K562 (cell line): ENCODE results near the gene POMGNT1. TPM values are rescaled to one million over a fixed set of nuclear protein-coding genes. Genes with fewer than 3 reads are reported as not detected.

Experiments used
- ATAC-seq: fragments of 200-7000 bp; cut with Tn5 transposase; 3 replicates; pipeline ENCODE4 v1.9.1; 2020; ENCODE audit warnings: moderate library complexity
- BruUV-seq: library from RNA; stranded (reverse); fragments of 400-500 nt; replicated peaks from 2 replicates; lab custom pipeline; 2021; lab: Mats Ljungman, UMichigan
- CTCF ChIA-PET: fragments of 300-600 bp; formaldehyde crosslinking; extraction: SDS; loops from one replicate; lab custom pipeline; 2021; ENCODE audit warnings: low intra/inter-chr PET ratio; lab: Yijun Ruan, JAX
- POLR2A ChIA-PET: fragments of 300-600, 350-650 bp; sonication (Branson Sonifier 250); formaldehyde crosslinking; extraction: SDS; loops from one replicate; lab custom pipeline; 2021; ENCODE audit warnings: antibody characterized with exemption, inconsistent platforms; lab: Yijun Ruan, JAX
- DNase-seq, 4 experiments: peaks; one replicate each; pipeline versions ENCODE4 v3.0.0 to v3.0.0-alpha.2; 2011 to 2018; ENCODE audit warnings: low spot score in 3 of 4, mixed read lengths in 3 of 4; ENCODE audit errors: extremely low read depth in 1 of 4
- FAIRE-seq: peaks from 2 replicates; lab custom pipeline; 2011; peaks lifted over from hg19 to GRCh38; lab: Jason Lieb, UNC
- H2AFZ ChIP-seq: 2 replicates; pipeline ENCODE4 v1.6.0; 2011; ENCODE audit warnings: low read depth, low read length, control low read depth, inconsistent platforms
- H3K27ac ChIP-seq: fragments of 200-600 bp; 3 replicates; pipeline ENCODE4 v1.8.0; 2011; ENCODE audit warnings: low read depth, mild to moderate bottlenecking, control low read depth, inconsistent platforms, low read length, moderate library complexity, mixed read lengths; ENCODE audit errors: extremely low read depth
- H3K27me3 ChIP-seq, 2 experiments: fragments of 300-600 bp in 1 of 2; 2 replicates in 1 of 2; 3 replicates in 1 of 2; pipeline versions ENCODE4 v1.6.0 to v1.8.0; 2011; ENCODE audit warnings: inconsistent platforms in 2 of 2, low read length in 2 of 2, mild to moderate bottlenecking in 1 of 2, mixed read lengths in 1 of 2, moderate library complexity in 1 of 2; ENCODE audit not compliant: control insufficient read depth in 2 of 2, insufficient read depth in 2 of 2
- H3K36me3 ChIP-seq: fragments of 300-600 bp; 3 replicates; pipeline ENCODE4 v1.8.0; 2011; ENCODE audit warnings: mild to moderate bottlenecking, low read length, inconsistent platforms; ENCODE audit not compliant: control insufficient read depth, insufficient read depth
- H3K4me1 ChIP-seq, 2 experiments: fragments of 200-600 bp in 1 of 2; replicated peaks in 1 of 2; 2 replicates in 1 of 2; 3 replicates in 1 of 2; pipeline versions ENCODE4 v1.5.1 to v1.8.0; 2011; ENCODE audit warnings: inconsistent platforms in 2 of 2, low read length in 2 of 2, mild to moderate bottlenecking in 1 of 2, mixed read lengths in 1 of 2, moderate library complexity in 1 of 2; ENCODE audit not compliant: control insufficient read depth in 2 of 2, insufficient read depth in 2 of 2
- H3K4me2 ChIP-seq: 2 replicates; pipeline ENCODE4 v1.6.1; 2011; ENCODE audit warnings: low read length, control low read depth, inconsistent platforms, mixed read lengths; ENCODE audit not compliant: insufficient read depth
- H3K4me3 ChIP-seq: fragments of 200-600 bp; sonication (generic), shearing (Covaris generic); 2 replicates; pipeline ENCODE4 v1.5.1; 2016; ENCODE audit warnings: control low read depth, inconsistent platforms
- H3K79me2 ChIP-seq: fragments of 200-600 bp; 3 replicates; pipeline ENCODE4 v1.8.0; 2011; ENCODE audit warnings: low read length, inconsistent platforms; ENCODE audit not compliant: control insufficient read depth, insufficient read depth
- H3K9ac ChIP-seq, 2 experiments: 2 replicates each; pipeline versions ENCODE4 v1.6.0 to v1.6.1; 2011; ENCODE audit warnings: low read depth in 2 of 2, low read length in 2 of 2, control low read depth in 1 of 2, inconsistent platforms in 1 of 2, mild to moderate bottlenecking in 1 of 2, mixed read lengths in 1 of 2; ENCODE audit not compliant: insufficient read depth in 1 of 2
- H3K9me1 ChIP-seq: one replicate; pipeline ENCODE4 v1.6.0; 2011; ENCODE audit warnings: inconsistent platforms, mild to moderate bottlenecking, low read length, moderate library complexity; ENCODE audit not compliant: control insufficient read depth, insufficient read depth
- H3K9me3 ChIP-seq: replicated peaks from 2 replicates; pipeline ENCODE4 v1.5.1; 2011; ENCODE audit warnings: low read depth, low read length, inconsistent platforms; ENCODE audit not compliant: control insufficient read depth, insufficient read depth
- H4K20me1 ChIP-seq: replicated peaks from 2 replicates; pipeline ENCODE4 v1.6.1; 2011; ENCODE audit warnings: low read length, inconsistent platforms, mixed read lengths; ENCODE audit not compliant: control insufficient read depth, insufficient read depth
- ARID2 ChIP-seq: fragments of 450-650 bp; IDR thresholded peaks from 2 replicates; pipeline ENCODE4 v1.6.1; 2017; ENCODE audit warnings: antibody characterized with exemption, mild to moderate bottlenecking
- EP400 ChIP-seq: fragments of 450-650 bp; IDR thresholded peaks from 2 replicates; pipeline ENCODE4 v1.6.1; 2017; ENCODE audit warnings: antibody characterized with exemption, mild to moderate bottlenecking, moderate library complexity
- PRMT5 ChIP-seq: sonication (generic); formaldehyde crosslinking; IDR thresholded peaks from 2 replicates; pipeline ENCODE4 v1.5.0; 2020; ENCODE audit warnings: missing genetic modification reagents
- SMAD2 ChIP-seq: fragments of 150-350 bp; IDR thresholded peaks from 2 replicates; pipeline ENCODE4 v1.6.1; 2014; ENCODE audit warnings: low read depth, mild to moderate bottlenecking, low read length
- TEAD2 ChIP-seq: fragments of 450-650 bp; IDR thresholded peaks from 2 replicates; pipeline ENCODE4 v1.6.1; 2016; ENCODE audit warnings: missing genetic modification characterization, control low read depth, missing compliant biosample characterization
- ZSCAN32 ChIP-seq: fragments of 450-650 bp; formaldehyde crosslinking; IDR thresholded peaks from 2 replicates; pipeline ENCODE4 v1.4.0; 2020; ENCODE audit warnings: mild to moderate bottlenecking, moderate library complexity
- WGBS: fragments of 100-300 bp; shearing (Covaris generic); methylation state at CpG from one replicate; pipeline ENCODE4 v1.1.6; 2016; ENCODE audit warnings: low coverage, mixed read lengths; ENCODE audit not compliant: insufficient coverage; ENCODE audit errors: missing lambda C conversion rate; 5-methylcytosine and 5-hydroxymethylcytosine counted together
- in situ Hi-C: fragments of 300-500 bp; cut with MboI; formaldehyde crosslinking; loops from 4 replicates; pipeline ENCODE4 v1.15.0; 2018; ENCODE audit warnings: inconsistent platforms, mixed read lengths
- intact Hi-C: fragments of 100-400 bp; cut with micrococcal nuclease; formaldehyde crosslinking; loops from 2 replicates; pipeline ENCODE4 v1.14.2; 2022
- polyA plus RNA-seq, 8 experiments: library from polyadenylated mRNA; depleted of rRNA in 4 of 8; stranded (reverse) in 5 of 8; unstranded in 3 of 8; fragments of >200 nt; fragmentation: Nextera tagmentation in 2 of 8; fragmentation: Illumina TruSeq in 1 of 8; extraction: Ambion mirVana in 2 of 8; extraction: Trizol in 1 of 8; gene quantifications; 2 replicates each; pipeline versions ENCODE4 v1.2.1 to v1.2.3, GENCODE V29; 2011 to 2014; ENCODE audit warnings: inconsistent platforms in 1 of 8, missing spikeins in 1 of 8
- total RNA-seq, 7 experiments: library from RNA; depleted of rRNA in 6 of 7; stranded (reverse); fragments of >200 nt in 6 of 7; fragmentation: Illumina TruSeq in 2 of 7; extraction: Trizol in 2 of 7; gene quantifications; 2 replicates each; pipeline versions ENCODE4 v1.2.1 to v1.2.3, GENCODE V29; 2011 to 2021; ENCODE audit warnings: low replicate concordance in 1 of 7

POMGNT1 gene
- total and polyA plus RNA-seq, 9 of the 15 experiments (the other 6 are each of a cell fraction or from before 2014, with no cell fraction given): 14.1 to 58.9 (median 37.8) TPM

DNA sequence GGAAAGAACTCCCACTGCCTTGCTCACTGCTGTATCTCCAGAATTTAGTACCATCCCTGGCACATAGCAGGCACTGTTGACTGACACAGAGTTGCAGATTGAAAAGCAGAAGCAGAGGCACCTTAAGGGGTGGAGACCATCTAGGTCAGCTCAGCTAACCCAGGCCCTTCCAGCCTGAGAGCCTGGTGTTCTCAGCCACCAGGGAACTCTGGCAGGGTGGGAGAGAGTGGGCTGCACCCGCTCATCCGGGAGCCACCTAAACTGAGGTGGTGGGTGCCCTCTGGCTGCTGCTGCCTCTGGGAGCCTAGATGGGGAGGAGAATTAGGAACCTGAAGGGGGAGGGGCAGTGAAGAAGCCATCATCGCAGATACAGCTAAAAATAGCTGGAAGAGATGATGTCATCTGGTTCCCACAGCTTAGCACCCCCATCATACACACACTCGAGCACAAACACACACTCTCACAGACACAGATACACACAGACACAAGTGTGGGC, 24.8 kb downstream of the POMGNT1 start (continued):
- TF ChIP-seq SMAD2: no peak
- no peak for TF ChIP-seq EP400
- no peak for TF ChIP-seq ZSCAN32 (CRISPR knock-in tag)
- TF ChIP-seq PRMT5: no peak

DNA sequence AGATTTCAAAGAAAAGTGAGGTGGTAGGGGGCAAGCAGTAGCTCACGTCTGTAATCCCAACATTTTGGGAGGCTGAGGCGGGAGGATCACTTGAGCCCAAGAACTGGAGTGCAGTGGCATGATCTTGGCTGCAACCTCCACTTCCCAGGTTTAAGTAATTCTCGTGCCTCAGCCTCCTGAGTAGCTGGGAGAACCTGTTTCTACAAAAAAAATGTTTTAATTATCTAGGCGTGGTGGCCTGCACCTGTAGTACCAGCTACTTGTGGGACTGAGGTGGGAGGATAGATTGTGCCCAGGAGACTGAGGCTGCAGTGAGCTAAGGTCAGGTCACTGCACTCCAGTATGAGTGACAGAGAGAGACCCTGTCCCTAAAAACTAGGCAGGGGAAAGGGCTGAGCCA, 25.9 kb downstream of the POMGNT1 start:
- Histone ChIP-seq H3K9me3 (no peaks in the 10 kb centered on the region), H3K27ac (no peak overlapping the region), H3K79me2 (no peaks in the 10 kb centered on the region), H3K36me3 (no peaks in the 10 kb centered on the region), H3K4me2 (no peak overlapping the region), H3K4me3 (no peak overlapping the region), H3K9me1 (no peaks in the 10 kb centered on the region), H3K4me1 (peaks cover 26 to 38% of the 10 kb centered on the region in 2 experiments), H4K20me1 (no peaks in the 10 kb centered on the region), H3K9ac (no peak overlapping the region), H2AFZ (no peak overlapping the region), H3K27me3 (0 out of 5 replicates have a peak, but pooled peaks cover 0 to 6% of the 10 kb centered on the region in 2 experiments)
- no peak for TF ChIP-seq ARID2
- TF ChIP-seq TEAD2 (tag): no peak
- POLR2A ChIA-PET: interaction anchor here (0.8 to 2.2 kb wide), 4 partner anchors 9 to 73 kb away, joined by 3 to 12 read pairs (median 4); no protein-coding TSS in a partner anchor
- no peak for ATAC-seq
- DNase-seq: no peak
- 50% methylated on average over 4 of the region's 4 CpGs for WGBS
- intact Hi-C loops: loop anchor here (10.0 kb wide), 1 partner anchor 288 kb away; no protein-coding TSS in a partner anchor
- CTCF ChIA-PET: interaction anchor here (0.8 to 3.0 kb wide), 2 partner anchors 132 to 135 kb away, joined by 4 to 24 read pairs; no protein-coding TSS in a partner anchor
- in situ Hi-C loops: no loop called here
- FAIRE-seq: no peak
- no TSS peak for BruUV-seq
